A549 (cell line): ENCODE results near the gene SRL.

Source experiments
- CHD2 ChIP-seq: fragments of 150-350 bp; IDR thresholded peaks from 2 replicates; pipeline ENCODE4 v1.6.1; 2014; ENCODE audit warnings: low read length; ENCODE audit not compliant: partially characterized antibody
- EHF ChIP-seq: fragments of 250-450 bp; sonication (Bioruptor Pico); IDR thresholded peaks from 2 replicates; pipeline ENCODE4 v1.5.0; 2020; ENCODE audit warnings: mild to moderate bottlenecking
- EP300 ChIP-seq, 2 experiments: fragments of >200 bp; sonication (Bioruptor Twin); formaldehyde crosslinking; IDR thresholded peaks; 2 replicates in 1 of 2; 3 replicates in 1 of 2; pipeline ENCODE4 v1.6.1; 2016 to 2017
- ESRRA ChIP-seq: fragments of 150-350 bp; IDR thresholded peaks from 2 replicates; pipeline ENCODE4 v1.6.1; 2014; ENCODE audit warnings: mild to moderate bottlenecking, low read length, borderline replicate concordance
- JUN ChIP-seq, 2 experiments: fragments of >200 bp; sonication (Bioruptor Twin); formaldehyde crosslinking; IDR thresholded peaks; 2 replicates in 1 of 2; 3 replicates in 1 of 2; pipeline ENCODE4 v1.6.1; 2016 to 2017
- MAX ChIP-seq: IDR thresholded peaks from 2 replicates; pipeline ENCODE4 v1.6.1; 2012
- POLR2A ChIP-seq: IDR thresholded peaks from 2 replicates; pipeline ENCODE4 v1.6.1; 2012; ENCODE audit warnings: mild to moderate bottlenecking, low read length
- POLR2AphosphoS2 ChIP-seq: conservative IDR thresholded peaks from 2 replicates; pipeline ENCODE4 v1.6.1; 2012; ENCODE audit warnings: low read length, improper control_type of control experiment, inconsistent platforms
- RAD21 ChIP-seq, 2 experiments: fragments of >200 bp in 1 of 2; sonication (Bioruptor Twin) in 1 of 2; formaldehyde crosslinking in 1 of 2; IDR thresholded peaks in 1 of 2; conservative IDR thresholded peaks in 1 of 2; 2 replicates in 1 of 2; 3 replicates in 1 of 2; pipeline ENCODE4 v1.6.1; 2012 to 2018; ENCODE audit warnings: inconsistent platforms in 1 of 2
- RCOR1 ChIP-seq: fragments of 150-350 bp; IDR thresholded peaks from 2 replicates; pipeline ENCODE4 v1.6.1; 2014; ENCODE audit warnings: antibody characterized with exemption, low read length, low read depth
- REST ChIP-seq: fragments of 200-600 bp; sonication (generic); IDR thresholded peaks from 2 replicates; pipeline ENCODE4 v1.6.1; 2016; ENCODE audit warnings: antibody characterized with exemption, mild to moderate bottlenecking, moderate library complexity
- SMC3 ChIP-seq: fragments of >200 bp; sonication (Bioruptor Twin); formaldehyde crosslinking; IDR thresholded peaks from 3 replicates; pipeline ENCODE4 v1.6.1; 2018; ENCODE audit warnings: inconsistent platforms
- ZSCAN20 ChIP-seq: fragments of 250-450 bp; sonication (Bioruptor Pico); IDR thresholded peaks from 2 replicates; pipeline ENCODE4 v1.8.0; 2022; ENCODE audit warnings: mild to moderate bottlenecking, moderate library complexity
- TF ChIP-seq, protein P1 (sequence below): fragments of >200 bp; sonication (Bioruptor Twin); formaldehyde crosslinking; IDR thresholded peaks from 3 replicates; pipeline ENCODE4 v1.5.1; 2016

GRCh38 chr16:4176906-4177417, 64.9 kb downstream of the SRL start:
- TF ChIP-seq, protein P1, sequence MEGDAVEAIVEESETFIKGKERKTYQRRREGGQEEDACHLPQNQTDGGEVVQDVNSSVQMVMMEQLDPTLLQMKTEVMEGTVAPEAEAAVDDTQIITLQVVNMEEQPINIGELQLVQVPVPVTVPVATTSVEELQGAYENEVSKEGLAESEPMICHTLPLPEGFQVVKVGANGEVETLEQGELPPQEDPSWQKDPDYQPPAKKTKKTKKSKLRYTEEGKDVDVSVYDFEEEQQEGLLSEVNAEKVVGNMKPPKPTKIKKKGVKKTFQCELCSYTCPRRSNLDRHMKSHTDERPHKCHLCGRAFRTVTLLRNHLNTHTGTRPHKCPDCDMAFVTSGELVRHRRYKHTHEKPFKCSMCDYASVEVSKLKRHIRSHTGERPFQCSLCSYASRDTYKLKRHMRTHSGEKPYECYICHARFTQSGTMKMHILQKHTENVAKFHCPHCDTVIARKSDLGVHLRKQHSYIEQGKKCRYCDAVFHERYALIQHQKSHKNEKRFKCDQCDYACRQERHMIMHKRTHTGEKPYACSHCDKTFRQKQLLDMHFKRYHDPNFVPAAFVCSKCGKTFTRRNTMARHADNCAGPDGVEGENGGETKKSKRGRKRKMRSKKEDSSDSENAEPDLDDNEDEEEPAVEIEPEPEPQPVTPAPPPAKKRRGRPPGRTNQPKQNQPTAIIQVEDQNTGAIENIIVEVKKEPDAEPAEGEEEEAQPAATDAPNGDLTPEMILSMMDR, result no peak
- TF ChIP-seq RCOR1, result no peak
- TF ChIP-seq SMC3, result no peak
- TF ChIP-seq MAX, result no peak
- no peak for TF ChIP-seq ZSCAN20 (CRISPR knock-in tag)
- TF ChIP-seq REST, result no peak
- no peak for TF ChIP-seq RAD21 (conservative IDR thresholded peaks at IDR 0.05 in 1 of 2, IDR thresholded peaks at IDR 0.05 in 1 of 2)
- no peak for TF ChIP-seq CHD2
- TF ChIP-seq POLR2AphosphoS2, result no peak
- no peak for TF ChIP-seq POLR2A
- TF ChIP-seq EHF (CRISPR knock-in tag), result no peak
- no peak for TF ChIP-seq JUN (IDR thresholded peaks at IDR 0.05)
- no peak for TF ChIP-seq ESRRA
- TF ChIP-seq EP300 (IDR thresholded peaks at IDR 0.05), result no peak
